ENCODE results near the gene TNFRSF18. TPM values are rescaled to one million over a fixed set of nuclear protein-coding genes. Genes with fewer than 3 reads are reported as not detected.

The TNFRSF18 gene
- total and polyA plus RNA-seq, 5 donors, result 0.14 to 0.38 TPM; not detected in 3

GRCh38 chr1:1246577-1247340 lies 40.4 kb upstream of the TNFRSF18 start, which contains the start of gene C1QTNF12:
TSS of gene C1QTNF12 (minus strand) at chr1:1246722. CDS start at chr1:1246690, 32 bp downstream.
- intact Hi-C loops (cut with DNase I), result loop anchor here in 1 of 4 donors (5.0 kb wide), 1 partner anchor 124 kb away; no protein-coding TSS in a partner anchor
- H3K27ac ChIP-seq (ENCODE audit: low read length), result no peak within 1 kb of the TSS
- DNase-seq (peak in 1 of 3 donors; percentile 39), ATAC-seq (no peak)
- WGBS, result 5% methylated on average over 74 of the region's 74 CpGs
- no peaks in the 10 kb centered on the region for H3K27me3 ChIP-seq (ENCODE audit: control insufficient read depth, insufficient read depth)
- H3K4me3 ChIP-seq (ENCODE audit: low read length), result no peak within 1 kb of the TSS
- no peaks in the 10 kb centered on the region for H3K4me1 ChIP-seq (ENCODE audit: control insufficient read depth, insufficient read depth, low read length)
- H3K9me3 ChIP-seq (ENCODE audit: control insufficient read depth, low read length), result no peaks in the 10 kb centered on the region

- intact Hi-C loops (cut with DNase I), result loop anchor here in 1 of 4 donors (5.0 kb wide), 1 partner anchor 124 kb away; no protein-coding TSS in a partner anchor
- no peaks in the 10 kb centered on the region for H3K4me1 ChIP-seq (ENCODE audit: control insufficient read depth, insufficient read depth, low read length)
- ATAC-seq (no peak), DNase-seq (peak in 1 of 3 donors; percentile 29)
- no peaks in the 10 kb centered on the region for H3K9me3 ChIP-seq (ENCODE audit: control insufficient read depth, low read length)
- WGBS, result 29% methylated on average over 45 of the region's 45 CpGs
- no peaks in the 10 kb centered on the region for H3K27me3 ChIP-seq (ENCODE audit: control insufficient read depth, insufficient read depth)
- H3K4me3 ChIP-seq (ENCODE audit: low read length), result no peak overlapping the region
- no peak overlapping the region for H3K27ac ChIP-seq (ENCODE audit: low read length)
These were observed 39.6 kb upstream of the TNFRSF18 start for GRCh38 chr1:1245817-1246576.

GRCh38 chr1:1245178-1245816 lies 38.9 kb upstream of the TNFRSF18 start:
- Histone ChIP-seq H3K27ac (ENCODE audit: low read length) (no peak overlapping the region), H3K4me3 (ENCODE audit: low read length) (no peak overlapping the region), H3K9me3 (ENCODE audit: control insufficient read depth, low read length) (no peaks in the 10 kb centered on the region), H3K4me1 (ENCODE audit: control insufficient read depth, insufficient read depth, low read length) (no peaks in the 10 kb centered on the region), H3K27me3 (ENCODE audit: control insufficient read depth, insufficient read depth) (no peaks in the 10 kb centered on the region)
- intact Hi-C loops (cut with DNase I), result loop anchor here in 1 of 4 donors (5.0 kb wide), 1 partner anchor 123 kb away; no protein-coding TSS in a partner anchor
- ATAC-seq (no peak), DNase-seq (peak in 1 of 3 donors; percentile 33)
- WGBS, result 66% methylated on average over 23 of the region's 23 CpGs

- Histone ChIP-seq H3K4me1 (ENCODE audit: control insufficient read depth, insufficient read depth, low read length) (no peaks in the 10 kb centered on the region), H3K27ac (ENCODE audit: low read length) (no peak overlapping the region), H3K4me3 (ENCODE audit: low read length) (no peak overlapping the region), H3K9me3 (ENCODE audit: control insufficient read depth, low read length) (no peaks in the 10 kb centered on the region), H3K27me3 (ENCODE audit: control insufficient read depth, insufficient read depth) (no peaks in the 10 kb centered on the region)
- peak in 1 of 3 donors; percentile 52 for DNase-seq
- WGBS, result 67% methylated on average over 30 of the region's 30 CpGs
- peak in 1 of 2 donors; percentile 6 for ATAC-seq
- intact Hi-C loops (cut with DNase I), result no loop called here
These were observed 37.9 kb upstream of the TNFRSF18 start for GRCh38 chr1:1244192-1244811.

GRCh38 chr1:1243807-1244191 lies 37.4 kb upstream of the TNFRSF18 start:
- intact Hi-C loops (cut with DNase I), result no loop called here
- no peaks in the 10 kb centered on the region for H3K27me3 ChIP-seq (ENCODE audit: control insufficient read depth, insufficient read depth)
- no peaks in the 10 kb centered on the region for H3K4me1 ChIP-seq (ENCODE audit: control insufficient read depth, insufficient read depth, low read length)
- ATAC-seq (no peak), DNase-seq (no peak)
- no peak overlapping the region for H3K27ac ChIP-seq (ENCODE audit: low read length)
- 57% methylated on average over 23 of the region's 23 CpGs for WGBS
- no peak overlapping the region for H3K4me3 ChIP-seq (ENCODE audit: low read length)
- H3K9me3 ChIP-seq (ENCODE audit: control insufficient read depth, low read length), result no peaks in the 10 kb centered on the region

- intact Hi-C loops (cut with DNase I), result no loop called here
- DNase-seq (no peak), ATAC-seq (no peak)
- WGBS, result 87% methylated on average over 23 of the region's 23 CpGs
- Histone ChIP-seq H3K27me3 (ENCODE audit: control insufficient read depth, insufficient read depth) (no peaks in the 10 kb centered on the region), H3K9me3 (ENCODE audit: control insufficient read depth, low read length) (no peaks in the 10 kb centered on the region), H3K27ac (ENCODE audit: low read length) (no peak overlapping the region), H3K4me3 (ENCODE audit: low read length) (no peak overlapping the region), H3K4me1 (ENCODE audit: control insufficient read depth, insufficient read depth, low read length) (no peaks in the 10 kb centered on the region)
These were observed 36.9 kb upstream of the TNFRSF18 start for GRCh38 chr1:1243266-1243660.

GRCh38 chr1:1242461-1243265 lies 36.3 kb upstream of the TNFRSF18 start:
- intact Hi-C loops (cut with DNase I), result no loop called here
- 88% methylated on average over 41 of the region's 41 CpGs for WGBS
- Histone ChIP-seq H3K27me3 (ENCODE audit: control insufficient read depth, insufficient read depth) (no peaks in the 10 kb centered on the region), H3K4me3 (ENCODE audit: low read length) (no peak overlapping the region), H3K4me1 (ENCODE audit: control insufficient read depth, insufficient read depth, low read length) (no peaks in the 10 kb centered on the region), H3K27ac (ENCODE audit: low read length) (no peak overlapping the region), H3K9me3 (ENCODE audit: control insufficient read depth, low read length) (no peaks in the 10 kb centered on the region)
- DNase-seq (no peak), ATAC-seq (no peak)

GRCh38 chr1:1241588-1242219 lies 35.3 kb upstream of the TNFRSF18 start:
- no peak overlapping the region for H3K4me3 ChIP-seq (ENCODE audit: low read length)
- no peak for ATAC-seq
- WGBS, result 86% methylated on average over 26 of the region's 26 CpGs
- no peaks in the 10 kb centered on the region for H3K4me1 ChIP-seq (ENCODE audit: control insufficient read depth, insufficient read depth, low read length)
- no peaks in the 10 kb centered on the region for H3K27me3 ChIP-seq (ENCODE audit: control insufficient read depth, insufficient read depth)
- H3K27ac ChIP-seq (ENCODE audit: low read length), result no peak overlapping the region
- no peak for DNase-seq
- H3K9me3 ChIP-seq (ENCODE audit: control insufficient read depth, low read length), result no peaks in the 10 kb centered on the region
- intact Hi-C loops (cut with DNase I), result no loop called here

GRCh38 chr1:1240822-1241587 lies 34.6 kb upstream of the TNFRSF18 start:
- 54% methylated on average over 23 of the region's 23 CpGs for WGBS
- H3K9me3 ChIP-seq (ENCODE audit: control insufficient read depth, low read length), result no peaks in the 10 kb centered on the region
- DNase-seq (no peak), ATAC-seq (no peak)
- no peak overlapping the region for H3K27ac ChIP-seq (ENCODE audit: low read length)
- intact Hi-C loops (cut with DNase I), result no loop called here
- H3K27me3 ChIP-seq (ENCODE audit: control insufficient read depth, insufficient read depth), result no peaks in the 10 kb centered on the region
- H3K4me1 ChIP-seq (ENCODE audit: control insufficient read depth, insufficient read depth, low read length), result no peaks in the 10 kb centered on the region
- no peak overlapping the region for H3K4me3 ChIP-seq (ENCODE audit: low read length)

All from right cardiac atrium (tissue), 5 donors.